Mesothelial cell of epicardium (in vitro differentiated cells): ENCODE data around the gene FSIP2. TPM values are rescaled to one million over a fixed set of nuclear protein-coding genes. Genes with fewer than 3 reads are reported as not detected.
"Not testable (repeated sequence)": the region's sequence is repeated elsewhere in the genome, so short reads cannot be mapped to it uniquely, and the experiment has no call there.

Experiments used
- DNase-seq, 2 experiments: peaks; one replicate each; pipeline ENCODE4 v3.0.0; 2021; ENCODE audit warnings: low spot score in 2 of 2; ENCODE audit not compliant: unreplicated experiment in 2 of 2
- H3K27ac Mint-ChIP-seq: 2 replicates; pipeline ENCODE4 v1.8.0; 2021; ENCODE audit warnings: mixed read lengths
- H3K27me3 Mint-ChIP-seq: 2 replicates; pipeline ENCODE4 v1.8.0; 2021; ENCODE audit warnings: low read depth, mixed read lengths
- H3K36me3 Mint-ChIP-seq: 2 replicates; pipeline ENCODE4 v1.8.0; 2021; ENCODE audit warnings: mixed read lengths
- H3K4me1 Mint-ChIP-seq: 2 replicates; pipeline ENCODE4 v1.8.0; 2021; ENCODE audit warnings: mixed read lengths
- H3K4me3 Mint-ChIP-seq: 2 replicates; pipeline ENCODE4 v1.8.0; 2021; ENCODE audit warnings: mild to moderate bottlenecking, moderate library complexity, mixed read lengths
- H3K9me3 Mint-ChIP-seq: 2 replicates; pipeline ENCODE4 v1.8.0; 2021; ENCODE audit warnings: mixed read lengths
- total RNA-seq: library from RNA; stranded (reverse); gene quantifications from 3 replicates; pipeline ENCODE4 v1.2.1, GENCODE V29; 2021
- TF ChIP-seq, protein P1 (sequence below): fragments of 200-600 bp; sonication (generic); IDR thresholded peaks from one replicate; pipeline ENCODE4 v1.5.0; 2021; ENCODE audit warnings: antibody characterized with exemption; ENCODE audit not compliant: unreplicated experiment

FSIP2 gene
- total RNA-seq, 1 donor from 2014 or later, result 25.2 TPM

DNA sequence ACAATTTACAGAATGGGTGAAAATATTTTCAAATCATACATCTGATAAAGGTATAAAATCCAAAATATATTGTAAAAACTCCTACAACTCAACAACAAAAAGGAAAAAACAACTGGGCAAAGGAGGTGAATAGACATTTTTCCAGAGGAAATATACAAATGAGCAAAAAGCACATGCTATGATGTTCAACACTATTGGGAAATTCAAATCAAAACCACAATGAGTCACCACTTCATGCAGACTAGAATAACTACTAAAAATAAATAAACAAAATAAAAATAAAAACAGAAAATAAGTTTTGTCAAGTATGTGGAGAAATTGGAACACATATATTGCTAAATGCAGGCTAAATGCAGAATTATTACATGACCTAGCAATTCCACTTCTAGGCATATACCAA lies 120.9 kb downstream of the FSIP2 start:
- Mint-ChIP-seq H3K36me3 (no peaks in the 10 kb centered on the region), H3K27me3 (no peaks in the 10 kb centered on the region), H3K9me3 (no peaks in the 10 kb centered on the region), H3K4me3 (no peak overlapping the region), H3K4me1 (no peaks in the 10 kb centered on the region), H3K27ac (no peak overlapping the region)
- no peak for DNase-seq
- TF ChIP-seq, protein P1, sequence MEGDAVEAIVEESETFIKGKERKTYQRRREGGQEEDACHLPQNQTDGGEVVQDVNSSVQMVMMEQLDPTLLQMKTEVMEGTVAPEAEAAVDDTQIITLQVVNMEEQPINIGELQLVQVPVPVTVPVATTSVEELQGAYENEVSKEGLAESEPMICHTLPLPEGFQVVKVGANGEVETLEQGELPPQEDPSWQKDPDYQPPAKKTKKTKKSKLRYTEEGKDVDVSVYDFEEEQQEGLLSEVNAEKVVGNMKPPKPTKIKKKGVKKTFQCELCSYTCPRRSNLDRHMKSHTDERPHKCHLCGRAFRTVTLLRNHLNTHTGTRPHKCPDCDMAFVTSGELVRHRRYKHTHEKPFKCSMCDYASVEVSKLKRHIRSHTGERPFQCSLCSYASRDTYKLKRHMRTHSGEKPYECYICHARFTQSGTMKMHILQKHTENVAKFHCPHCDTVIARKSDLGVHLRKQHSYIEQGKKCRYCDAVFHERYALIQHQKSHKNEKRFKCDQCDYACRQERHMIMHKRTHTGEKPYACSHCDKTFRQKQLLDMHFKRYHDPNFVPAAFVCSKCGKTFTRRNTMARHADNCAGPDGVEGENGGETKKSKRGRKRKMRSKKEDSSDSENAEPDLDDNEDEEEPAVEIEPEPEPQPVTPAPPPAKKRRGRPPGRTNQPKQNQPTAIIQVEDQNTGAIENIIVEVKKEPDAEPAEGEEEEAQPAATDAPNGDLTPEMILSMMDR, result no peak

DNA sequence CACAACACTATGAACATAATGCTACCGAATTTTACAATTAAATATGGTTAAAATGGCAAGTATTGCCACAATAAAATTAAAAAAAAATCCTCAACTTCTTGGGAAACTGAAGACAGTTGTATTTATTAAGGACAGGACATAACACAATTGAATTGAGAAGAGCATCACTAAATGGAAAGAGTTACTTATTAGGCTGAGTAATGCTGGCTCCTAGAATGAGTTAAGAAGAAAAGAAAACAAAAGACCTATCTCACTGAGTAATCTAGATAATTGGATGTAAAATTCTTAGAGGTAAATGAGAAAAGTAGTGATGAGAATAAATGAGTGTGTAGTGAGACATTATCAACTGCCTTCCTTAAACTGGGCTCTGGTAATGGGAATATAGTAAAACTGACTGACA lies 121.7 kb downstream of the FSIP2 start:
- TF ChIP-seq, protein P1, result no peak
- Mint-ChIP-seq H3K27ac (no peak overlapping the region), H3K4me1 (no peaks in the 10 kb centered on the region), H3K36me3 (no peaks in the 10 kb centered on the region), H3K9me3 (no peaks in the 10 kb centered on the region), H3K27me3 (no peaks in the 10 kb centered on the region), H3K4me3 (no peak overlapping the region)
- DNase-seq, result no peak

DNA sequence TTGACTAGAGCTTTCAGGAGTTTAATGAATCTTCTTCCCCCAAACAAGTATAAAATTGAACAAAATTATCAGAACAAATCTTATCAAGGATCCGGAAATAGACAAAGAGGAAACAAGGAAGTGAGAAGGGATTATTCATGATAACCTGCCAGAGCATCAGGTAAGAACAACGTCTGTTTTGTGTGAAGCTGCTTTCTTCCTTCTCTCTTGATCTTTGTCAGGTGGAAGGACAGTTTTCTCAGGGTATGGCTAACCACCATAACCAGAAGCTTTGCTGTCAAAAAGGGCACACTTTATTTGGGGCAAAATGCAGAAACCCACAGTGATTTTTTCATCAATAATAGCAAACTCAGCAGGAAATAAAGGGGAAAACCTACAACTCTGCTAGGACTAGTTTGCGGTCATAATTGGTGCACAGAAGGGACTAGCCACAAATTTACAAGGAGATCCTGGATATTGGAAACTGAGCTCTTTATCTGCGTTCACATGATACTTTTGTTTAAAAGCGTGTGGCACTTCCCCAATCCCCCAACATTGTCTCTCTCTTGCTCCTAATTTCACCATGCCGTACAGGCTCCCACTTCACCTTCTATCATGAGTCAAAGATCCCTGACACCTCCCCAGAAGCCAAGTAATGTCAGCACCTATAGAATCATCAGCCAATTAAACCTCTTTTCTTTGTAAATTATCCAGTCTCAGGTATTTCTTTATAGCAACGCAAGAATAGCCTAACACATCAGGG lies 124.2 kb downstream of the FSIP2 start:
- no peaks in the 10 kb centered on the region for H3K4me1 Mint-ChIP-seq
- no peaks in the 10 kb centered on the region for H3K27me3 Mint-ChIP-seq
- H3K4me3 Mint-ChIP-seq, result no peak overlapping the region
- no peak for DNase-seq
- H3K36me3 Mint-ChIP-seq, result no peaks in the 10 kb centered on the region
- TF ChIP-seq, protein P1, result no peak
- no peaks in the 10 kb centered on the region for H3K9me3 Mint-ChIP-seq
- H3K27ac Mint-ChIP-seq, result no peak overlapping the region

- H3K27me3 Mint-ChIP-seq, H3K9me3 Mint-ChIP-seq, H3K36me3 Mint-ChIP-seq, H3K27ac Mint-ChIP-seq, DNase-seq, H3K4me1 Mint-ChIP-seq, H3K4me3 Mint-ChIP-seq: not testable (repeated sequence)
Observed at GRCh38 chr2:185864468-185865260, 126.1 kb downstream of the FSIP2 start.

DNA sequence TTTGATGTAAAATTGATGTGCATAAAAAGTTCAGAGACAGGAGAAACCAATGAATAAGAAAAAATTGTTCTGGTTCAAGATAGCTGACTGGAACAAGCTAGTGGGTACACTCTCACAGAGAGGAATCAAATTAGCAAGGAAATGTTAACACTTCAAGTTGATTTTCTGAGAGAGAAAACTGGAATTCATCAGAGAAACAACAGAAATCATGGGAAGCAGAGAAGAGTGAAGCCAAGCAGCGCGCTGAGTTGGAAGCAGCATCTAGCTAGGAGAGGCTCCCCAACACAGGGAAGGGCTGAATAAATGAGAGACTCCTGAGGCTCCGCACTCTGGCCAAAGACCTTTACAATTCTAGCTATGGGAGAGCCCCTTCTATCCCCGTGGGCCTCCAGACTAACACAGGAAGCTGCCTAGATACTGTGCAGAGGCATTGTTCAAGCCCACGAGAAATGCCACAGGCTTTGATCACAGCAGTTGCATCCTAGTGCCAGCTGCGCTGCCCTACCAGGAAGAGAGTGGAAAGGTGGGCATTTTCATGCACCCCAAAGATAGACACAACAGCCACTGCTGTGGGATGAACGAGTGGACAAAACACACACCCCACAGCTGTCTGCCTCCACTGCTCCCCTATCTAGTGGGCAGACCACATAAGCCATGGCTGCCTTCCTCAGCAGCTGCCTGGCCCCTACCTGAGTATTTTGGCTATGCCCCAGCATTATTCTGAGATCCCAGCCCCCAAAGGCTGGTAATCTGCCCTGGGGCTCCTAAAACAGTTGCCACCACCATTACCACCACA lies 136.7 kb downstream of the FSIP2 start:
- Mint-ChIP-seq H3K36me3 (no peaks in the 10 kb centered on the region), H3K27me3 (no peaks in the 10 kb centered on the region), H3K4me1 (no peaks in the 10 kb centered on the region), H3K9me3 (no peaks in the 10 kb centered on the region), H3K4me3 (no peak overlapping the region), H3K27ac (no peak overlapping the region)
- TF ChIP-seq, protein P1, result no peak
- no peak for DNase-seq
